Measurements from ENCODE around the gene NOD1. TPM values are rescaled to one million over a fixed set of nuclear protein-coding genes. Genes with fewer than 3 reads are reported as not detected.

Gene NOD1
- total RNA-seq, 5 donors from 2014 or later (not counting 1 experiment from before 2014, with no cell fraction given): 15.6 to 24.6 (median 19.4) TPM

DNA sequence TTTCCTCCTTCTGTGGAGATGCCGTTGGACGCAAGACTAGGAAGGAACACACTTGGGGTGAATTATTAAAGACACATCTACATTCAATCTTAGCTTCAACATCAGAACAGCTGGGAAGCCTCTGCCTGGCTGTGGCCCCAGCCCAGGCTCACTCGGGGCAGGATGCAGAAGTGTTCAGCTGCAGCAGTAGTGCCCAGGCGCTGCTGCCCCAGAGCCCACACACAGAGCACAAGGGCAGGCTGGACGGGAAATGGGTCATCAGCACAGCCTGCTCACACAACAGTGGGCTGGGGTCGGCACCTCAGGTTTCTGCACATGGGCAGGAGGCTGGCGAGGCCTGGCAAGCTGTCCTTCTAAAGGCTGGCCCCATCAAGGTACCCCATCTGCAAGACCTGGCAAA, 42.5 kb downstream of the NOD1 start:
- Histone ChIP-seq H3K36me3 (ENCODE audit: control insufficient read depth in 2 of 2, extremely low read depth in 1 of 2, insufficient read depth in 1 of 2, low read length in 1 of 2) (peaks cover 11 to 51% of the 10 kb centered on the region in 2 donors), H3K27ac (ENCODE audit: low read length) (no peak overlapping the region), H3K27me3 (replicated peaks in 1 of 2; ENCODE audit: control insufficient read depth in 2 of 2, extremely low read depth in 1 of 2, insufficient read depth in 2 of 2, low read length in 1 of 2) (no peaks in the 10 kb centered on the region), H3K9me3 (no peaks in the 10 kb centered on the region), H3K4me3 (ENCODE audit: control insufficient read depth in 1 of 2, extremely low read depth in 1 of 2, low read length in 1 of 2) (no peak overlapping the region), H3K4me1 (ENCODE audit: control insufficient read depth in 1 of 2, extremely low read depth in 1 of 2, insufficient read depth in 2 of 2, low read length in 2 of 2) (no peaks in the 10 kb centered on the region)
- DNase-seq: no peak
- H3K4me3 Mint-ChIP-seq: no peak overlapping the region
- peaks cover 63% of the 10 kb centered on the region for H3K36me3 Mint-ChIP-seq
- ChIA-PET CTCF (no interaction called here), POLR2A (no interaction called here)
- no peak for ATAC-seq (replicated peaks in 1 of 4)
- H3K9me3 Mint-ChIP-seq: no peaks in the 10 kb centered on the region
- peaks cover 0 to 13% (median 0%) of the 10 kb centered on the region in 3 donors for H3K4me1 Mint-ChIP-seq
- 97% methylated on average over 5 of the region's 7 CpGs for WGBS (ENCODE audit: insufficient coverage)
- no peaks in the 10 kb centered on the region for H3K27me3 Mint-ChIP-seq
- no peak overlapping the region for H3K27ac Mint-ChIP-seq

DNA sequence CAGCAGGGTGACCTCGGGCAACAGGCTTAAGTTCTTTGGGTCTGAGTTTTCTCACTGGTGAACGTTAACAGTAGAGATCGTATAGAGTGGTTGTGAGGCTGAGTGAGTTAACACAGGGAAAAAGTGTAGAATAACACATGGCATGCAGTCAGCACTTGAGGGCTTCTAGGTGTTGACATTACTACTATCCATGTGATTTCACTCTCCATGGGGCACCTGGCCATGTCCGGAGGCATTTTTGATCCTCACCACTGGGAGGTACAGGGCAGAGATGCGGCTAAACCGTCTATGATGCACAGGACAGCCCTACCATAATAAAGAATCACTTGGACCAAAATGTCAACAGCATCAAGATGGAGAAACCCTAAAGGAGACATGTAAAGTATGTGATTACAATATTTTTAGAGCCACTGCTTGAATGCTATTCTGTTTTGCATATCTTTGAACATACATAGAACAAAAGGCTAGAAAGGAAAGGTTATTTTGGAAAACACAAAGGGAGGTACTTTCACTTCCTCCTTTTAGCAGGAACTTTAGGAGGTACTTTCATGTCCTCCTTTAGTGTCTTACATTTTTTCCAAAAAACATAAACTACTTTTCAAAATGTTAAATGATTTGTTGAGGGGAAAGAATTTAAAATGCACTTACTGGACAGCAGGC, 44.3 kb downstream of the NOD1 start:
- H3K36me3 Mint-ChIP-seq: peaks cover 72% of the 10 kb centered on the region
- no peak for DNase-seq
- no peak overlapping the region for H3K27ac Mint-ChIP-seq
- H3K9me3 Mint-ChIP-seq: no peaks in the 10 kb centered on the region
- Histone ChIP-seq H3K4me3 (ENCODE audit: control insufficient read depth in 1 of 2, extremely low read depth in 1 of 2, low read length in 1 of 2) (no peak overlapping the region), H3K36me3 (ENCODE audit: control insufficient read depth in 2 of 2, extremely low read depth in 1 of 2, insufficient read depth in 1 of 2, low read length in 1 of 2) (peaks cover 11 to 66% of the 10 kb centered on the region in 2 donors), H3K27ac (ENCODE audit: low read length) (no peak overlapping the region), H3K27me3 (replicated peaks in 1 of 2; ENCODE audit: control insufficient read depth in 2 of 2, extremely low read depth in 1 of 2, insufficient read depth in 2 of 2, low read length in 1 of 2) (no peaks in the 10 kb centered on the region), H3K4me1 (ENCODE audit: control insufficient read depth in 1 of 2, extremely low read depth in 1 of 2, insufficient read depth in 2 of 2, low read length in 2 of 2) (no peaks in the 10 kb centered on the region), H3K9me3 (no peaks in the 10 kb centered on the region)
- no peak overlapping the region for H3K4me3 Mint-ChIP-seq
- H3K27me3 Mint-ChIP-seq: no peaks in the 10 kb centered on the region
- no peak for ATAC-seq (replicated peaks in 1 of 4)
- POLR2A ChIA-PET: no interaction called here
- WGBS (ENCODE audit: insufficient coverage): 100% methylated on average over 3 of the region's 6 CpGs
- CTCF ChIA-PET: no interaction called here
- peaks cover 0 to 15% (median 0%) of the 10 kb centered on the region in 3 donors for H3K4me1 Mint-ChIP-seq

- peaks cover 11 to 74% of the 10 kb centered on the region in 2 donors for H3K36me3 ChIP-seq (ENCODE audit: control insufficient read depth in 2 of 2, extremely low read depth in 1 of 2, insufficient read depth in 1 of 2, low read length in 1 of 2)
- no peak overlapping the region for H3K27ac Mint-ChIP-seq
- CTCF ChIA-PET: no interaction called here
Observed at GRCh38 chr7:30433506-30433905, 45.1 kb downstream of the NOD1 start.

GRCh38 chr7:30433082-30433481, 45.5 kb downstream of the NOD1 start:
- Mint-ChIP-seq H3K27me3 (no peaks in the 10 kb centered on the region), H3K4me1 (peaks cover 0 to 15% (median 0%) of the 10 kb centered on the region in 3 donors), H3K36me3 (peaks cover 69% of the 10 kb centered on the region), H3K4me3 (no peak overlapping the region), H3K27ac (no peak overlapping the region), H3K9me3 (no peaks in the 10 kb centered on the region)
- H3K36me3 ChIP-seq (ENCODE audit: control insufficient read depth in 2 of 2, extremely low read depth in 1 of 2, insufficient read depth in 1 of 2, low read length in 1 of 2): peaks cover 11 to 73% of the 10 kb centered on the region in 2 donors
- no peak for ATAC-seq (replicated peaks in 1 of 4)
- H3K9me3 ChIP-seq: no peaks in the 10 kb centered on the region
- H3K4me1 ChIP-seq (ENCODE audit: control insufficient read depth in 1 of 2, extremely low read depth in 1 of 2, insufficient read depth in 2 of 2, low read length in 2 of 2): no peaks in the 10 kb centered on the region
- no peak overlapping the region for H3K27ac ChIP-seq (ENCODE audit: low read length)
- no peak overlapping the region for H3K4me3 ChIP-seq (ENCODE audit: control insufficient read depth in 1 of 2, extremely low read depth in 1 of 2, low read length in 1 of 2)
- WGBS (ENCODE audit: insufficient coverage): 90% methylated on average over 2 of the region's 3 CpGs
- ChIA-PET CTCF (no interaction called here), POLR2A (no interaction called here)
- no peak for DNase-seq
- no peaks in the 10 kb centered on the region for H3K27me3 ChIP-seq (replicated peaks in 1 of 2; ENCODE audit: control insufficient read depth in 2 of 2, extremely low read depth in 1 of 2, insufficient read depth in 2 of 2, low read length in 1 of 2)

More at GRCh38 chr7:30433506-30433905, 45.1 kb downstream of the NOD1 start:
- H3K27me3 ChIP-seq (replicated peaks in 1 of 2; ENCODE audit: control insufficient read depth in 2 of 2, extremely low read depth in 1 of 2, insufficient read depth in 2 of 2, low read length in 1 of 2): no peaks in the 10 kb centered on the region
- DNase-seq: no peak
- H3K36me3 Mint-ChIP-seq: peaks cover 71% of the 10 kb centered on the region
- no peaks in the 10 kb centered on the region for H3K27me3 Mint-ChIP-seq
- 100% methylated on average over 1 of the region's 1 CpG for WGBS (ENCODE audit: insufficient coverage)
- no peak overlapping the region for H3K4me3 Mint-ChIP-seq
- no peaks in the 10 kb centered on the region for H3K4me1 ChIP-seq (ENCODE audit: control insufficient read depth in 1 of 2, extremely low read depth in 1 of 2, insufficient read depth in 2 of 2, low read length in 2 of 2)
- H3K9me3 Mint-ChIP-seq: no peaks in the 10 kb centered on the region
- H3K27ac ChIP-seq (ENCODE audit: low read length): no peak overlapping the region
- no peaks in the 10 kb centered on the region for H3K9me3 ChIP-seq
- no peak overlapping the region for H3K4me3 ChIP-seq (ENCODE audit: control insufficient read depth in 1 of 2, extremely low read depth in 1 of 2, low read length in 1 of 2)
- POLR2A ChIA-PET: no interaction called here
- ATAC-seq (replicated peaks in 1 of 4): no peak
- peaks cover 0 to 15% (median 0%) of the 10 kb centered on the region in 3 donors for H3K4me1 Mint-ChIP-seq

DNA sequence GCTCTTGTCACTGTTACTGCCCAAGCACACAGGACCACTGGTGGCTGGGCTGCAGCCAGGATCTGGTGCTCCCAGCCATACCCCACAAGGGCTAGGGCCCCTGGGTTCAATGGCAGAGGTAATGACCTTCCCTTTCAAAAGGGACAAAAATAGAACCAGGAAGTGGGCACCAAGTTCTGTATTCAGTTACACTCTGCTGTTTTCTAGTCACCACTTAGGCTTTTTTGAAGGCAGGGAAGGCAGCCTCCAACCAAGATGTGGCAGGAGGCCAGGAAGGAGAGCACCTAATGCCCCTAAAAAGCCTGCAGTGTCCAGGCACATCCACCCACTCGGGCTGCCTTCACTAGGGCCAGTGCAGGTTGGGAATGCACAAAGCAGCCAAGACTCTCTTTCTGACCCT, 47.8 kb downstream of the NOD1 start:
- H3K27ac ChIP-seq (ENCODE audit: low read length): no peak overlapping the region
- POLR2A ChIA-PET: no interaction called here
- CTCF ChIA-PET: no interaction called here

GRCh38 chr7:30430276-30430675, 48.3 kb downstream of the NOD1 start:
- H3K9me3 Mint-ChIP-seq: no peaks in the 10 kb centered on the region
- H3K27me3 Mint-ChIP-seq: no peaks in the 10 kb centered on the region
- peaks cover 72% of the 10 kb centered on the region for H3K36me3 Mint-ChIP-seq
- H3K4me3 Mint-ChIP-seq: no peak overlapping the region
- Histone ChIP-seq H3K27ac (ENCODE audit: low read length) (no peak overlapping the region), H3K27me3 (replicated peaks in 1 of 2; ENCODE audit: control insufficient read depth in 2 of 2, extremely low read depth in 1 of 2, insufficient read depth in 2 of 2, low read length in 1 of 2) (no peaks in the 10 kb centered on the region), H3K4me3 (ENCODE audit: control insufficient read depth in 1 of 2, extremely low read depth in 1 of 2, low read length in 1 of 2) (no peak overlapping the region), H3K36me3 (ENCODE audit: control insufficient read depth in 2 of 2, extremely low read depth in 1 of 2, insufficient read depth in 1 of 2, low read length in 1 of 2) (peaks cover 5 to 61% of the 10 kb centered on the region in 2 donors), H3K9me3 (no peaks in the 10 kb centered on the region), H3K4me1 (ENCODE audit: control insufficient read depth in 1 of 2, extremely low read depth in 1 of 2, insufficient read depth in 2 of 2, low read length in 2 of 2) (no peaks in the 10 kb centered on the region)
- ATAC-seq (replicated peaks in 1 of 4) (no peak), DNase-seq (no peak)
- no peak overlapping the region for H3K27ac Mint-ChIP-seq
- peaks cover 0 to 15% (median 0%) of the 10 kb centered on the region in 3 donors for H3K4me1 Mint-ChIP-seq
- 100% methylated on average over 1 of the region's 7 CpGs for WGBS (ENCODE audit: insufficient coverage)
- POLR2A ChIA-PET: no interaction called here
- CTCF ChIA-PET: no interaction called here

More for the DNA sequence above, 47.8 kb downstream of the NOD1 start:
- no peaks in the 10 kb centered on the region for H3K9me3 Mint-ChIP-seq
- no peaks in the 10 kb centered on the region for H3K27me3 Mint-ChIP-seq
- Histone ChIP-seq H3K4me3 (ENCODE audit: control insufficient read depth in 1 of 2, extremely low read depth in 1 of 2, low read length in 1 of 2) (no peak overlapping the region), H3K4me1 (ENCODE audit: control insufficient read depth in 1 of 2, extremely low read depth in 1 of 2, insufficient read depth in 2 of 2, low read length in 2 of 2) (no peaks in the 10 kb centered on the region), H3K9me3 (no peaks in the 10 kb centered on the region), H3K36me3 (ENCODE audit: control insufficient read depth in 2 of 2, extremely low read depth in 1 of 2, insufficient read depth in 1 of 2, low read length in 1 of 2) (peaks cover 5 to 65% of the 10 kb centered on the region in 2 donors), H3K27me3 (replicated peaks in 1 of 2; ENCODE audit: control insufficient read depth in 2 of 2, extremely low read depth in 1 of 2, insufficient read depth in 2 of 2, low read length in 1 of 2) (no peaks in the 10 kb centered on the region)
- H3K27ac Mint-ChIP-seq: no peak overlapping the region
- DNase-seq (no peak), ATAC-seq (replicated peaks in 1 of 4) (no peak)
- H3K4me3 Mint-ChIP-seq: no peak overlapping the region
- H3K36me3 Mint-ChIP-seq: peaks cover 70% of the 10 kb centered on the region
- no CpG with 5 or more reads among the region's 1 CpG for WGBS (ENCODE audit: insufficient coverage)
- peaks cover 0 to 15% (median 0%) of the 10 kb centered on the region in 3 donors for H3K4me1 Mint-ChIP-seq
